HG03139 (cell line): ENCODE measurements around the gene PTPRR.

ENCODE experiments used
- ATAC-seq: cut with Tn5 transposase; IDR thresholded peaks from one replicate; pipeline ENCODE4 v1.9.1; 2021; ENCODE audit not compliant: unreplicated experiment

Gene PTPRR

GRCh38 chr12:70609739-70610491 lies 310.6 kb downstream of the PTPRR start:
- ATAC-seq: no peak

GRCh38 chr12:70609203-70609602 lies 311.3 kb downstream of the PTPRR start:
- no peak for ATAC-seq

- no peak for ATAC-seq
Observed at GRCh38 chr12:70608184-70608583, 312.4 kb downstream of the PTPRR start.

- ATAC-seq: no peak
Observed at GRCh38 chr12:70607107-70607506, 313.4 kb downstream of the PTPRR start.

GRCh38 chr12:70605976-70606375 lies 314.6 kb downstream of the PTPRR start:
- ATAC-seq: no peak

- ATAC-seq: no peak
Observed at GRCh38 chr12:70604662-70605061, 315.9 kb downstream of the PTPRR start.

GRCh38 chr12:70603044-70603443 lies 317.5 kb downstream of the PTPRR start:
- no peak for ATAC-seq

- no peak for ATAC-seq
Observed at GRCh38 chr12:70598467-70599193, 321.9 kb downstream of the PTPRR start.

- no peak for ATAC-seq
Observed at GRCh38 chr12:70592664-70593063, 327.9 kb downstream of the PTPRR start.

GRCh38 chr12:70590549-70591226 lies 329.9 kb downstream of the PTPRR start:
- no peak for ATAC-seq

GRCh38 chr12:70590051-70590450 lies 330.5 kb downstream of the PTPRR start:
- ATAC-seq: no peak
